HepG2 (cell line): Measurements from ENCODE around the gene ZNF248. TPM values are rescaled to one million over a fixed set of nuclear protein-coding genes. Genes with fewer than 3 reads are reported as not detected.
A peak's percentile ranks its signal among the peaks of the same experiment; 100 is the strongest.

Experiments
- ATAC-seq: fragments of 200-7000 bp; cut with Tn5 transposase; 3 replicates; pipeline ENCODE4 v1.9.1; 2020; ENCODE audit warnings: mild to moderate bottlenecking, moderate library complexity
- BruUV-seq: library from RNA; stranded (reverse); fragments of 400-500 nt; replicated peaks from 2 replicates; lab custom pipeline; 2021; lab: Mats Ljungman, UMichigan
- CTCF ChIA-PET: fragments of 300-600 bp; formaldehyde crosslinking; extraction: SDS; loops from one replicate; lab custom pipeline; 2021; ENCODE audit warnings: low total read pairs, inconsistent platforms, low intra/inter-chr PET ratio; lab: Yijun Ruan, JAX
- POLR2A ChIA-PET: fragments of 350-600 bp; sonication (Branson Sonifier 250); formaldehyde crosslinking; loops from one replicate; lab custom pipeline; 2020; ENCODE audit warnings: antibody characterized with exemption, inconsistent platforms; lab: Yijun Ruan, JAX
- DNase-seq: peaks from one replicate; pipeline ENCODE4 v3.0.0-alpha.2; 2015; ENCODE audit warnings: low spot score
- FAIRE-seq: peaks from 3 replicates; lab custom pipeline; 2011; peaks lifted over from hg19 to GRCh38; lab: Jason Lieb, UNC
- H2AFZ ChIP-seq: one replicate; pipeline ENCODE4 v1.6.1; 2011; ENCODE audit warnings: low read length, inconsistent platforms
- H3K27ac ChIP-seq: fragments of 300-600 bp; 3 replicates; pipeline ENCODE4 v1.8.0; 2011; ENCODE audit warnings: mixed run types, mild to moderate bottlenecking, mixed read lengths, low read length, inconsistent platforms; ENCODE audit not compliant: insufficient read depth; ENCODE audit errors: extremely low read length
- H3K27me3 ChIP-seq, 2 experiments: fragments of 200-600 bp in 1 of 2; 2 replicates in 1 of 2; 3 replicates in 1 of 2; pipeline versions ENCODE4 v1.6.0 to v1.8.0; 2011; ENCODE audit warnings: low read length in 2 of 2, mild to moderate bottlenecking in 2 of 2, moderate library complexity in 2 of 2, inconsistent platforms in 1 of 2; ENCODE audit not compliant: insufficient read depth in 2 of 2, control insufficient read depth in 1 of 2
- H3K36me3 ChIP-seq, 2 experiments: fragments of 200-600 bp in 1 of 2; replicated peaks in 1 of 2; 2 replicates in 1 of 2; 3 replicates in 1 of 2; pipeline versions ENCODE4 v1.5.1 to v1.8.0; 2011; ENCODE audit warnings: low read length in 2 of 2, inconsistent platforms in 1 of 2; ENCODE audit not compliant: insufficient read depth in 2 of 2, control insufficient read depth in 1 of 2
- H3K4me1 ChIP-seq: 2 replicates; pipeline ENCODE4 v1.5.1; 2012; ENCODE audit warnings: low read length, inconsistent platforms; ENCODE audit not compliant: insufficient read depth
- H3K4me2 ChIP-seq: 2 replicates; pipeline ENCODE4 v1.6.0; 2011; ENCODE audit warnings: low read depth, low read length, inconsistent platforms
- H3K4me3 ChIP-seq, 3 experiments: fragments of 200-600 bp in 1 of 3; sonication (generic), shearing (Covaris generic) in 1 of 3; replicated peaks in 1 of 3; 2 replicates each; pipeline ENCODE4 v1.5.1; 2011 to 2016; ENCODE audit warnings: low read length in 3 of 3, inconsistent platforms in 2 of 3, low read depth in 2 of 3, mild to moderate bottlenecking in 2 of 3, control low read depth in 1 of 3, mixed read lengths in 1 of 3; ENCODE audit not compliant: insufficient read depth in 1 of 3
- H3K79me2 ChIP-seq: one replicate; pipeline ENCODE4 v1.6.1; 2011; ENCODE audit warnings: low read length, inconsistent platforms; ENCODE audit not compliant: insufficient read depth
- H3K9ac ChIP-seq: 2 replicates; pipeline ENCODE4 v1.6.0; 2011; ENCODE audit warnings: mild to moderate bottlenecking, low read depth, low read length, inconsistent platforms; ENCODE audit not compliant: insufficient read depth
- H3K9me3 ChIP-seq: 2 replicates; pipeline ENCODE4 v1.5.1; 2012; ENCODE audit warnings: mild to moderate bottlenecking, low read length
- H4K20me1 ChIP-seq: 2 replicates; pipeline ENCODE4 v1.6.0; 2011; ENCODE audit warnings: inconsistent platforms, mild to moderate bottlenecking, low read length, moderate library complexity; ENCODE audit not compliant: insufficient read depth
- AKAP8 ChIP-seq: sonication (generic); formaldehyde crosslinking; IDR thresholded peaks from 2 replicates; pipeline ENCODE4 v1.5.1; 2020; ENCODE audit warnings: mild to moderate bottlenecking, missing genetic modification reagents
- GABPA ChIP-seq, 2 experiments: IDR thresholded peaks; 2 replicates each; pipeline ENCODE4 v1.6.1; 2011 to 2016; ENCODE audit warnings: low read depth in 2 of 2, low read length in 1 of 2, missing biosample characterization in 1 of 2, missing genetic modification characterization in 1 of 2
- PAF1 ChIP-seq: IDR thresholded peaks from 2 replicates; pipeline ENCODE4 v1.6.1; 2016; ENCODE audit warnings: missing genetic modification reagents, missing compliant biosample characterization
- SAFB2 ChIP-seq: sonication (generic); formaldehyde crosslinking; IDR thresholded peaks from 2 replicates; pipeline ENCODE4 v1.5.1; 2020; ENCODE audit warnings: missing genetic modification reagents, low read depth, mild to moderate bottlenecking, borderline replicate concordance
- THYN1 ChIP-seq: sonication (generic); formaldehyde crosslinking; IDR thresholded peaks from 2 replicates; pipeline ENCODE4 v1.8.1; 2023; ENCODE audit warnings: low read depth, mild to moderate bottlenecking, moderate library complexity, missing genetic modification reagents, borderline replicate concordance
- ZNF333 ChIP-seq: sonication (generic); formaldehyde crosslinking; IDR thresholded peaks from 2 replicates; pipeline ENCODE4 v1.4.0; 2020; ENCODE audit warnings: mild to moderate bottlenecking, missing genetic modification reagents, borderline replicate concordance
- ZNF777 ChIP-seq: sonication (generic); formaldehyde crosslinking; IDR thresholded peaks from 2 replicates; pipeline ENCODE4 v1.4.0; 2020; ENCODE audit warnings: missing genetic modification reagents
- WGBS: methylation state at CpG from one replicate; pipeline ENCODE4 v1.1.6; 2017; ENCODE audit warnings: low lambda C conversion rate; 5-methylcytosine and 5-hydroxymethylcytosine counted together
- in situ Hi-C: cut with HindIII; loops from 2 replicates; pipeline ENCODE4 v1.10.0; 2017; ENCODE audit warnings: low pct_unique_long_range_greater_than_20kb; ENCODE audit not compliant: extremely low pct_ligation_motif_present
- intact Hi-C: fragments of 100-400 bp; cut with micrococcal nuclease; formaldehyde crosslinking; loops from one replicate; pipeline ENCODE4 v1.10.0; 2022; ENCODE audit not compliant: unreplicated experiment
- polyA plus RNA-seq, 8 experiments: library from polyadenylated mRNA; depleted of rRNA in 3 of 8; stranded (reverse) in 7 of 8; unstranded in 1 of 8; fragments of >200 nt; fragmentation: Illumina TruSeq in 4 of 8; extraction: Trizol in 4 of 8; gene quantifications; 2 replicates each; pipeline versions ENCODE4 v1.2.1 to v1.2.3, GENCODE V29; 2011 to 2016; ENCODE audit warnings: low read depth in 4 of 8, missing spikeins in 1 of 8, mixed read lengths in 1 of 8; ENCODE audit not compliant: insufficient read depth in 1 of 8
- total RNA-seq, 5 experiments: library from RNA; depleted of rRNA; stranded (reverse); fragments of >200 nt; fragmentation: Illumina TruSeq; extraction: Trizol; gene quantifications; 2 replicates each; pipeline ENCODE4 v1.2.3, GENCODE V29; 2016; ENCODE audit warnings: low read depth in 1 of 5
- TF ChIP-seq, protein P1 (sequence below): sonication (generic); formaldehyde crosslinking; IDR thresholded peaks from 2 replicates; pipeline ENCODE4 v1.4.0; 2020; ENCODE audit warnings: mild to moderate bottlenecking, missing genetic modification reagents, borderline replicate concordance
- TF ChIP-seq, protein P2 (sequence below): sonication (generic); formaldehyde crosslinking; IDR thresholded peaks from 2 replicates; pipeline ENCODE4 v1.5.0; 2020; ENCODE audit warnings: mild to moderate bottlenecking, missing genetic modification reagents, borderline replicate concordance
- TF ChIP-seq, protein P3 (sequence below): sonication (generic); formaldehyde crosslinking; IDR thresholded peaks from 2 replicates; pipeline ENCODE4 v1.4.0; 2020; ENCODE audit warnings: missing genetic modification reagents
- TF ChIP-seq, protein P4 (sequence below): IDR thresholded peaks from 2 replicates; pipeline ENCODE4 v1.6.1; 2012; ENCODE audit warnings: inconsistent platforms
- TF ChIP-seq, protein P5 (sequence below): sonication (generic); formaldehyde crosslinking; IDR thresholded peaks from 2 replicates; pipeline ENCODE4 v1.5.1; 2020; ENCODE audit warnings: mild to moderate bottlenecking, missing genetic modification reagents, moderate library complexity

The ZNF248 gene
- total and polyA plus RNA-seq, 2 of the 13 experiments (the other 11 are each of a cell fraction or from before 2014, with no cell fraction given): 12.8 to 13.3 TPM

DNA sequence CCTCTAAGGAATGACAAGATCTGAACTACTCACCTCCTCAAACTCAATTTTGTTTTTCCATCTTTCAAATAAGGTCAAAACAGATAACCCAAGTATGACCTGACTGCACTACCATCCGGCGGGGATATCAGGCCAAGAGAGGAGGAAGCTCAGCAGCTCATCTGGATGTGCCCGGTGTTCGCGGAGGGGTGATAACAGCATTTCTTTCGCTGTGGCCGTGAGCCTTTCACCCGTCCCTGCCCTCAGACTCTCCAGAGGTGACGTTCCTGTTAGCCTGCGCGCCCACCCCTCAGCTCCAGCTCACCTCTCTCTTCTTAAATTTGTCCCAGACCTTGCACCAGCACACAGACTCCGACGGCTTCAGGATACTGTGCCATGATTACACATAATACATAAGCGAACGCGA is 526 bp downstream of the ZNF248 start (continued):
- TF ChIP-seq, protein P1, sequence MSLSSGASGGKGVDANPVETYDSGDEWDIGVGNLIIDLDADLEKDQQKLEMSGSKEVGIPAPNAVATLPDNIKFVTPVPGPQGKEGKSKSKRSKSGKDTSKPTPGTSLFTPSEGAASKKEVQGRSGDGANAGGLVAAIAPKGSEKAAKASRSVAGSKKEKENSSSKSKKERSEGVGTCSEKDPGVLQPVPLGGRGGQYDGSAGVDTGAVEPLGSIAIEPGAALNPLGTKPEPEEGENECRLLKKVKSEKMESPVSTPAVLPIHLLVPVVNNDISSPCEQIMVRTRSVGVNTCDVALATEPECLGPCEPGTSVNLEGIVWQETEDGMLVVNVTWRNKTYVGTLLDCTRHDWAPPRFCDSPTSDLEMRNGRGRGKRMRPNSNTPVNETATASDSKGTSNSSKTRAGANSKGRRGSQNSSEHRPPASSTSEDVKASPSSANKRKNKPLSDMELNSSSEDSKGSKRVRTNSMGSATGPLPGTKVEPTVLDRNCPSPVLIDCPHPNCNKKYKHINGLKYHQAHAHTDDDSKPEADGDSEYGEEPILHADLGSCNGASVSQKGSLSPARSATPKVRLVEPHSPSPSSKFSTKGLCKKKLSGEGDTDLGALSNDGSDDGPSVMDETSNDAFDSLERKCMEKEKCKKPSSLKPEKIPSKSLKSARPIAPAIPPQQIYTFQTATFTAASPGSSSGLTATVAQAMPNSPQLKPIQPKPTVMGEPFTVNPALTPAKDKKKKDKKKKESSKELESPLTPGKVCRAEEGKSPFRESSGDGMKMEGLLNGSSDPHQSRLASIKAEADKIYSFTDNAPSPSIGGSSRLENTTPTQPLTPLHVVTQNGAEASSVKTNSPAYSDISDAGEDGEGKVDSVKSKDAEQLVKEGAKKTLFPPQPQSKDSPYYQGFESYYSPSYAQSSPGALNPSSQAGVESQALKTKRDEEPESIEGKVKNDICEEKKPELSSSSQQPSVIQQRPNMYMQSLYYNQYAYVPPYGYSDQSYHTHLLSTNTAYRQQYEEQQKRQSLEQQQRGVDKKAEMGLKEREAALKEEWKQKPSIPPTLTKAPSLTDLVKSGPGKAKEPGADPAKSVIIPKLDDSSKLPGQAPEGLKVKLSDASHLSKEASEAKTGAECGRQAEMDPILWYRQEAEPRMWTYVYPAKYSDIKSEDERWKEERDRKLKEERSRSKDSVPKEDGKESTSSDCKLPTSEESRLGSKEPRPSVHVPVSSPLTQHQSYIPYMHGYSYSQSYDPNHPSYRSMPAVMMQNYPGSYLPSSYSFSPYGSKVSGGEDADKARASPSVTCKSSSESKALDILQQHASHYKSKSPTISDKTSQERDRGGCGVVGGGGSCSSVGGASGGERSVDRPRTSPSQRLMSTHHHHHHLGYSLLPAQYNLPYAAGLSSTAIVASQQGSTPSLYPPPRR (CRISPR knock-in tag): peak; percentile 6; the same call in 1 of the 2 replicates
- TF ChIP-seq AKAP8 (CRISPR knock-in tag): no peak
- no peak for TF ChIP-seq ZNF777
- TF ChIP-seq THYN1 (CRISPR knock-in tag): no peak

DNA sequence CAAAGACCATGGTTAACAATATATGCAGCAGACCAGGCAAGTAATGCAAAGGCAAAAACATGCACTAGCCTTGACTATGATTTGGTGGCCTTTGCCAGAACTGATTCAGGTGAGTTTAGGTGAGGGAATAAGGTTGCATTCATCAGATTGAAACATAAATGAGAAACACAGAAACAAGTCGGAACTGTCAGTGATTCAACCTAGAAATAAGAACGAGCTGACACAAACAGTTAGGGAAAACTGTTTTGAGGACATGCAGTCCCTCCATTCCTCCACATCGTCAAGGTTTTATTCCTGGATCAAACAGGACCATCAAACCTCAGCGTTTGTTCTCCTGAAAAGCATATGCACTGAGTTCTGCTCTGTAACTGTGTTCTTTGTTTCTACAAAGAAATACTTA is 1.8 kb downstream of the ZNF248 start:
- intact Hi-C loops: loop anchor here (5.0 to 10.0 kb wide), 3 partner anchors 43 to 159 kb away; partner anchors contain the start of genes ZNF25 and ZNF33A
- no peaks in the 10 kb centered on the region for H4K20me1 ChIP-seq
- H3K4me2 ChIP-seq: peak overlapping the region; percentile 97
- H3K4me3 ChIP-seq: peak overlapping the region; percentile 6 to 91 (median 71); a peak in 4 of 6 replicates
- H3K79me2 ChIP-seq: peaks cover 52% of the 10 kb centered on the region
- 66% methylated on average over 4 of the region's 4 CpGs for WGBS
- in situ Hi-C loops: no loop called here
- no peaks in the 10 kb centered on the region; a peak in 2 of 5 replicates for H3K27me3 ChIP-seq
- H3K9me3 ChIP-seq: peaks cover 5% of the 10 kb centered on the region; the same call in 1 of the 2 replicates
- ATAC-seq (no peak), DNase-seq (no peak), FAIRE-seq (no peak)
- ChIA-PET CTCF (no interaction called here), POLR2A (no interaction called here)
- peaks cover 44% of the 10 kb centered on the region for H3K4me1 ChIP-seq
- peaks cover 2 to 15% of the 10 kb centered on the region in 2 experiments; a peak in 3 of 5 replicates for H3K36me3 ChIP-seq
- H2AFZ ChIP-seq: no peak overlapping the region
- H3K27ac ChIP-seq: peak overlapping the region; percentile 7
- peak overlapping the region; percentile 93; the same call in 1 of the 2 replicates for H3K9ac ChIP-seq
- no TSS peak for BruUV-seq
- TF ChIP-seq, protein P2, sequence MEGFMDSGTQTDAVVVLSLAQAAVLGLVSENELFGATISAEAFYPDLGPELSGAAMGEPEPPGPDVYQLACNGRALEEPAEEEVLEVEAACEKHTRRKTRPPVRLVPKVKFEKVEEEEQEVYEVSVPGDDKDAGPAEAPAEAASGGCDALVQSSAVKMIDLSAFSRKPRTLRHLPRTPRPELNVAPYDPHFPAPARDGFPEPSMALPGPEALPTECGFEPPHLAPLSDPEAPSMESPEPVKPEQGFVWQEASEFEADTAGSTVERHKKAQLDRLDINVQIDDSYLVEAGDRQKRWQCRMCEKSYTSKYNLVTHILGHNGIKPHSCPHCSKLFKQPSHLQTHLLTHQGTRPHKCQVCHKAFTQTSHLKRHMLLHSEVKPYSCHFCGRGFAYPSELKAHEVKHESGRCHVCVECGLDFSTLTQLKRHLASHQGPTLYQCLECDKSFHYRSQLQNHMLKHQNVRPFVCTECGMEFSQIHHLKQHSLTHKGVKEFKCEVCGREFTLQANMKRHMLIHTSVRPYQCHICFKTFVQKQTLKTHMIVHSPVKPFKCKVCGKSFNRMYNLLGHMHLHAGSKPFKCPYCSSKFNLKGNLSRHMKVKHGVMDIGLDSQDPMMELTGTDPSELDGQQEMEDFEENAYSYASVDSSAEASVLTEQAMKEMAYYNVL (CRISPR knock-in tag): no peak
- TF ChIP-seq, protein P3, sequence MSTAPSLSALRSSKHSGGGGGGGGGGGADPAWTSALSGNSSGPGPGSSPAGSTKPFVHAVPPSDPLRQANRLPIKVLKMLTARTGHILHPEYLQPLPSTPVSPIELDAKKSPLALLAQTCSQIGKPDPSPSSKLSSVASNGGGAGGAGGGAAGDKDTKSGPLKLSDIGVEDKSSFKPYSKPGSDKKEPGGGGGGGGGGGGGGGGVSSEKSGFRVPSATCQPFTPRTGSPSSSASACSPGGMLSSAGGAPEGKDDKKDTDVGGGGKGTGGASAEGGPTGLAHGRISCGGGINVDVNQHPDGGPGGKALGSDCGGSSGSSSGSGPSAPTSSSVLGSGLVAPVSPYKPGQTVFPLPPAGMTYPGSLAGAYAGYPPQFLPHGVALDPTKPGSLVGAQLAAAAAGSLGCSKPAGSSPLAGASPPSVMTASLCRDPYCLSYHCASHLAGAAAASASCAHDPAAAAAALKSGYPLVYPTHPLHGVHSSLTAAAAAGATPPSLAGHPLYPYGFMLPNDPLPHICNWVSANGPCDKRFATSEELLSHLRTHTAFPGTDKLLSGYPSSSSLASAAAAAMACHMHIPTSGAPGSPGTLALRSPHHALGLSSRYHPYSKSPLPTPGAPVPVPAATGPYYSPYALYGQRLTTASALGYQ (CRISPR knock-in tag): no peak
- TF ChIP-seq, protein P4, sequence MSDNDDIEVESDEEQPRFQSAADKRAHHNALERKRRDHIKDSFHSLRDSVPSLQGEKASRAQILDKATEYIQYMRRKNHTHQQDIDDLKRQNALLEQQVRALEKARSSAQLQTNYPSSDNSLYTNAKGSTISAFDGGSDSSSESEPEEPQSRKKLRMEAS: no peak
- TF ChIP-seq, protein P5, sequence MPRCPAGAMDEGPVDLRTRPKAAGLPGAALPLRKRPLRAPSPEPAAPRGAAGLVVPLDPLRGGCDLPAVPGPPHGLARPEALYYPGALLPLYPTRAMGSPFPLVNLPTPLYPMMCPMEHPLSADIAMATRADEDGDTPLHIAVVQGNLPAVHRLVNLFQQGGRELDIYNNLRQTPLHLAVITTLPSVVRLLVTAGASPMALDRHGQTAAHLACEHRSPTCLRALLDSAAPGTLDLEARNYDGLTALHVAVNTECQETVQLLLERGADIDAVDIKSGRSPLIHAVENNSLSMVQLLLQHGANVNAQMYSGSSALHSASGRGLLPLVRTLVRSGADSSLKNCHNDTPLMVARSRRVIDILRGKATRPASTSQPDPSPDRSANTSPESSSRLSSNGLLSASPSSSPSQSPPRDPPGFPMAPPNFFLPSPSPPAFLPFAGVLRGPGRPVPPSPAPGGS: no peak
- no peak for TF ChIP-seq ZNF333 (CRISPR knock-in tag)
- TF ChIP-seq SAFB2 (CRISPR knock-in tag): no peak
- no peak for TF ChIP-seq GABPA (IDR thresholded peaks at IDR 0.05; ENCODE audit: low read depth, low read length)
- TF ChIP-seq GABPA (CRISPR knock-in tag; IDR thresholded peaks at IDR 0.05; ENCODE audit: low read depth): no peak
- TF ChIP-seq PAF1 (CRISPR knock-in tag): no peak
